HG03342 (cell line): ENCODE results near the gene TRIM47.

Experiments used
- ATAC-seq: cut with Tn5 transposase; IDR thresholded peaks from one replicate; pipeline ENCODE4 v1.9.1; 2021; ENCODE audit warnings: mild to moderate bottlenecking, moderate library complexity; ENCODE audit not compliant: unreplicated experiment

The TRIM47 gene

GRCh38 chr17:75834279-75834920 lies 44.0 kb downstream of the TRIM47 start:
- no peak for ATAC-seq

GRCh38 chr17:75832652-75833400 lies 45.6 kb downstream of the TRIM47 start:
- no peak for ATAC-seq

- ATAC-seq: no peak
Observed at GRCh38 chr17:75832164-75832651, 46.2 kb downstream of the TRIM47 start.

GRCh38 chr17:75831032-75831571 lies 47.3 kb downstream of the TRIM47 start:
- ATAC-seq: no peak

GRCh38 chr17:75830164-75831031 lies 48.0 kb downstream of the TRIM47 start:
- ATAC-seq: no peak

- ATAC-seq: no peak
Observed at GRCh38 chr17:75829747-75830146, 48.6 kb downstream of the TRIM47 start.

GRCh38 chr17:75828741-75829140 lies 49.6 kb downstream of the TRIM47 start:
- ATAC-seq: no peak

GRCh38 chr17:75828076-75828400 lies 50.3 kb downstream of the TRIM47 start:
- no peak for ATAC-seq

- ATAC-seq: no peak
Observed at GRCh38 chr17:75827308-75828075, 50.9 kb downstream of the TRIM47 start.

GRCh38 chr17:75826561-75827307 lies 51.6 kb downstream of the TRIM47 start:
- ATAC-seq: no peak

- no peak for ATAC-seq
Observed at GRCh38 chr17:75825748-75826370, 52.5 kb downstream of the TRIM47 start.

- no peak for ATAC-seq
Observed at GRCh38 chr17:75825149-75825552, 53.2 kb downstream of the TRIM47 start.

GRCh38 chr17:75824666-75825065 lies 53.7 kb downstream of the TRIM47 start:
- no peak for ATAC-seq
